Measurements from ENCODE around the gene RFX1. TPM values are rescaled to one million over a fixed set of nuclear protein-coding genes. Genes with fewer than 3 reads are reported as not detected.

RFX1 gene
- total and polyA plus RNA-seq, 2 experiments from 2014 or later, result 8.9 to 11.8 TPM

GRCh38 chr19:13981467-13981866 is 24.7 kb downstream of the RFX1 start:
- peaks cover 29% of the 10 kb centered on the region for H3K4me1 Mint-ChIP-seq
- peaks cover 37% of the 10 kb centered on the region for H3K4me1 ChIP-seq (ENCODE audit: insufficient read depth)
- H3F3A ChIP-seq (replicated peaks; ENCODE audit: low read depth), result peaks cover 9% of the 10 kb centered on the region
- H3K9me3 Mint-ChIP-seq, result no peaks in the 10 kb centered on the region
- no peaks in the 10 kb centered on the region for H3K27me3 ChIP-seq (ENCODE audit: insufficient read depth)
- TF ChIP-seq STAT1 (IDR thresholded peaks at IDR 0.05; ENCODE audit: unreplicated experiment), result no peak
- TF ChIP-seq ZNF331 (CRISPR knock-in tag; IDR thresholded peaks at IDR 0.05; ENCODE audit: low read depth), result no peak
- ATAC-seq (no peak), DNase-seq (ENCODE audit: low spot score) (no peak)
- H3K9me2 ChIP-seq (ENCODE audit: insufficient read depth), result no peaks in the 10 kb centered on the region
- H2AFZ ChIP-seq, result no peak overlapping the region
- H3K27ac Mint-ChIP-seq, result no peak overlapping the region
- H3K27me3 Mint-ChIP-seq (ENCODE audit: insufficient read depth, low read depth, poor library complexity), result peaks cover 17% of the 10 kb centered on the region
- no peaks in the 10 kb centered on the region for H3K79me2 ChIP-seq (replicated peaks; ENCODE audit: insufficient read depth)
- H3K36me3 ChIP-seq (ENCODE audit: insufficient read depth), result no peaks in the 10 kb centered on the region
- H3K4me2 ChIP-seq, result no peak overlapping the region
- no peak overlapping the region for H3K4me3 Mint-ChIP-seq
- H3K27ac ChIP-seq (ENCODE audit: low read depth), result no peak overlapping the region
- no peak overlapping the region for H3K4me3 ChIP-seq
- no peaks in the 10 kb centered on the region for H4K20me1 ChIP-seq (replicated peaks; ENCODE audit: insufficient read depth)
- no peaks in the 10 kb centered on the region for H3K36me3 Mint-ChIP-seq (ENCODE audit: low read depth)

- no peaks in the 10 kb centered on the region for H3K9me3 Mint-ChIP-seq
- peaks cover 18% of the 10 kb centered on the region for H3K27me3 Mint-ChIP-seq (ENCODE audit: insufficient read depth, low read depth, poor library complexity)
- Histone ChIP-seq H3K4me1 (ENCODE audit: insufficient read depth) (peaks cover 33% of the 10 kb centered on the region), H3K9me2 (ENCODE audit: insufficient read depth) (no peaks in the 10 kb centered on the region), H3K4me3 (no peak overlapping the region), H2AFZ (no peak overlapping the region), H3K27ac (ENCODE audit: low read depth) (no peak overlapping the region), H3F3A (replicated peaks; ENCODE audit: low read depth) (peaks cover 7% of the 10 kb centered on the region; the same call in 1 of the 2 replicates), H3K79me2 (replicated peaks; ENCODE audit: insufficient read depth) (no peaks in the 10 kb centered on the region), H3K4me2 (no peak overlapping the region), H4K20me1 (replicated peaks; ENCODE audit: insufficient read depth) (no peaks in the 10 kb centered on the region), H3K36me3 (ENCODE audit: insufficient read depth) (no peaks in the 10 kb centered on the region), H3K27me3 (ENCODE audit: insufficient read depth) (no peaks in the 10 kb centered on the region)
- H3K4me3 Mint-ChIP-seq, result no peak overlapping the region
- ATAC-seq (no peak), DNase-seq (ENCODE audit: low spot score) (no peak)
- H3K4me1 Mint-ChIP-seq, result peaks cover 27% of the 10 kb centered on the region
- H3K27ac Mint-ChIP-seq, result no peak overlapping the region
- H3K36me3 Mint-ChIP-seq (ENCODE audit: low read depth), result no peaks in the 10 kb centered on the region
- no peak for TF ChIP-seq POLR2AphosphoS5 (IDR thresholded peaks at IDR 0.05; ENCODE audit: low read depth)
- TF ChIP-seq CTCF (conservative IDR thresholded peaks at IDR 0.05; ENCODE audit: low read depth in 2 of 2), result no peak
- TF ChIP-seq NANOG (IDR thresholded peaks at IDR 0.05; ENCODE audit: borderline replicate concordance), result no peak
- TF ChIP-seq ZNF331 (CRISPR knock-in tag; IDR thresholded peaks at IDR 0.05; ENCODE audit: low read depth), result no peak; the same call in 1 of the 2 replicates
- TF ChIP-seq CREB1 (CRISPR knock-in tag; IDR thresholded peaks at IDR 0.05; ENCODE audit: low read depth), result no peak
- TF ChIP-seq EZH2 (IDR thresholded peaks at IDR 0.05; ENCODE audit: low read depth, unreplicated experiment), result no peak
- TF ChIP-seq ZNF462 (CRISPR knock-in tag; IDR thresholded peaks at IDR 0.05), result no peak
- no peak for TF ChIP-seq REST (IDR thresholded peaks at IDR 0.05; ENCODE audit: unreplicated experiment)
- no peak for TF ChIP-seq ZNF114 (CRISPR knock-in tag; IDR thresholded peaks at IDR 0.05)
Measured at GRCh38 chr19:13981021-13981420, 25.1 kb downstream of the RFX1 start.
